Thoracic aorta (tissue), 2 donors: ENCODE data around the gene NOX3. TPM values are rescaled to one million over a fixed set of nuclear protein-coding genes. Genes with fewer than 3 reads are reported as not detected.
"Not testable (repeated sequence)": the region's sequence is repeated elsewhere in the genome, so short reads cannot be mapped to it uniquely, and the experiment has no call there.

Experiments
- ATAC-seq: fragments of 150-250 bp; one replicate; pipeline ENCODE4 v1.8.0; 2017; ENCODE audit warnings: low read depth; ENCODE audit not compliant: insufficient number of reproducible peaks, low FRiP score
- DNase-seq: peaks from one replicate; pipeline ENCODE4 v3.0.0-alpha.2; 2020; ENCODE audit warnings: low spot score
- H3K27ac ChIP-seq, 2 donors: fragments of 200-600 bp; sonication (generic); 1 replicate in 1 of 2; 2 replicates in 1 of 2; pipeline ENCODE4 v1.5.1; 2016; ENCODE audit warnings: mild to moderate bottlenecking in 2 of 2, moderate library complexity in 2 of 2
- H3K27me3 ChIP-seq: fragments of 200-600 bp; sonication (generic); replicated peaks from 2 replicates; pipeline ENCODE4 v1.6.0; 2016; ENCODE audit warnings: mild to moderate bottlenecking; ENCODE audit not compliant: insufficient read depth
- H3K36me3 ChIP-seq: fragments of 200-600 bp; sonication (generic); one replicate; pipeline ENCODE4 v1.5.1; 2016
- H3K4me1 ChIP-seq, 2 donors: fragments of 200-600 bp; sonication (generic); 1 replicate in 1 of 2; 2 replicates in 1 of 2; pipeline versions ENCODE4 v1.5.1 to v1.6.0; 2016; ENCODE audit warnings: low read depth in 2 of 2, mild to moderate bottlenecking in 1 of 2; ENCODE audit not compliant: control insufficient read depth in 1 of 2
- H3K4me3 ChIP-seq: fragments of 200-600 bp; sonication (generic); 2 replicates; pipeline ENCODE4 v1.5.1; 2016; ENCODE audit warnings: mild to moderate bottlenecking
- H3K9me3 ChIP-seq: fragments of 200-600 bp; sonication (generic); 2 replicates; pipeline ENCODE4 v1.5.1; 2016
- total RNA-seq, 2 donors: library from RNA; depleted of rRNA; stranded (reverse); fragments of >200 nt; gene quantifications; one replicate each; pipeline versions ENCODE4 v1.1.0 to v1.2.3, GENCODE V29; 2016
- TF ChIP-seq, protein P1 (sequence below): fragments of 200-600 bp; sonication (generic); IDR thresholded peaks from one replicate; pipeline ENCODE4 v1.5.1; 2019; ENCODE audit warnings: antibody characterized with exemption

NOX3 gene
- total RNA-seq, 2 donors from 2014 or later, result not detected

DNA sequence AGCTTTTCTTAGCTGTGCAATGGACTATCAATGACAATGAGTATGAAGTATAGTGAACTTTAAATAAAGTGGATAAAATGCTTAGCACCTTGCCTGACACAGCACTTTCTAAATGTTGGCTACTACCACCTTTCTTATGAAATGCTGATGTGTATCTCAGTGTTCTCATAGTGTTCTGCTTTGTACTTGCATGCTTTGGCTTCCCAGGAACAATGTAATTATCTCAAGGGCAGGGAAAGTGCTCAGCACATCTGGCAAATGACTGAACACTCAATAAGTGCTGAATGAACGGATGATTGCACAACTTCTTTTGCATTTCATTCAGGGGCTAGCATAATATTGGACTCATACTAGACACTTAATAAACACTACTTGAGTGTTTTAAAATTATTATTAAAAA lies 28.2 kb upstream of the NOX3 start:
- no peaks in the 10 kb centered on the region for H3K4me1 ChIP-seq
- H3K36me3 ChIP-seq, result no peaks in the 10 kb centered on the region
- TF ChIP-seq, protein P1, sequence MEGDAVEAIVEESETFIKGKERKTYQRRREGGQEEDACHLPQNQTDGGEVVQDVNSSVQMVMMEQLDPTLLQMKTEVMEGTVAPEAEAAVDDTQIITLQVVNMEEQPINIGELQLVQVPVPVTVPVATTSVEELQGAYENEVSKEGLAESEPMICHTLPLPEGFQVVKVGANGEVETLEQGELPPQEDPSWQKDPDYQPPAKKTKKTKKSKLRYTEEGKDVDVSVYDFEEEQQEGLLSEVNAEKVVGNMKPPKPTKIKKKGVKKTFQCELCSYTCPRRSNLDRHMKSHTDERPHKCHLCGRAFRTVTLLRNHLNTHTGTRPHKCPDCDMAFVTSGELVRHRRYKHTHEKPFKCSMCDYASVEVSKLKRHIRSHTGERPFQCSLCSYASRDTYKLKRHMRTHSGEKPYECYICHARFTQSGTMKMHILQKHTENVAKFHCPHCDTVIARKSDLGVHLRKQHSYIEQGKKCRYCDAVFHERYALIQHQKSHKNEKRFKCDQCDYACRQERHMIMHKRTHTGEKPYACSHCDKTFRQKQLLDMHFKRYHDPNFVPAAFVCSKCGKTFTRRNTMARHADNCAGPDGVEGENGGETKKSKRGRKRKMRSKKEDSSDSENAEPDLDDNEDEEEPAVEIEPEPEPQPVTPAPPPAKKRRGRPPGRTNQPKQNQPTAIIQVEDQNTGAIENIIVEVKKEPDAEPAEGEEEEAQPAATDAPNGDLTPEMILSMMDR, result no peak
- no peak for DNase-seq
- H3K27ac ChIP-seq, result no peak overlapping the region
- no peak for ATAC-seq
- no peaks in the 10 kb centered on the region for H3K27me3 ChIP-seq
- H3K9me3 ChIP-seq, result no peaks in the 10 kb centered on the region
- no peak overlapping the region for H3K4me3 ChIP-seq

GRCh38 chr6:155481215-155481614 lies 25.6 kb upstream of the NOX3 start:
- Histone ChIP-seq H3K9me3 (no peaks in the 10 kb centered on the region), H3K36me3 (no peaks in the 10 kb centered on the region), H3K4me3 (no peak overlapping the region), H3K4me1 (no peaks in the 10 kb centered on the region), H3K27me3 (no peaks in the 10 kb centered on the region), H3K27ac (no peak overlapping the region)
- no peak for ATAC-seq
- DNase-seq, result no peak
- TF ChIP-seq, protein P1, result no peak

DNA sequence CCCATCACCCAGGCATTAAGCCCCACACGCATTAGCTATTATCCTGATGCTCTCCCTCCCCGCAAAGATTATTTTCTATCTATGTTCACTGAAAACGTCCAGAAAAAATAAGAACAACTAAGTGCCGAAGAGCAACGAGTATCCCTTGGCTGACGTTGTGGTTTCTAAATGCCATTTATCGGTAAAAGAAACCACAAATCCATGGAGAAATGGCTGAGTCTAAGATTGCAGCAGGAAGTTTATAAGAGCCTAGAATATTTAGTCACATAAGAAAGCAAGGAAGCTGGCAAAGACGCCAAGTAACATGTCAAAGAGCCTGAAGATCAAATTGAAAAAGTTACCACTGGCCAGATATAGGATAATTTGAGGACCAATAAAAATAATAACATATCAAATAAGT lies 18.1 kb upstream of the NOX3 start:
- H3K27me3 ChIP-seq, result no peaks in the 10 kb centered on the region
- TF ChIP-seq, protein P1, result no peak
- no peak overlapping the region for H3K27ac ChIP-seq
- H3K4me1 ChIP-seq, result no peaks in the 10 kb centered on the region
- H3K9me3 ChIP-seq, result peaks cover 4% of the 10 kb centered on the region
- no peak overlapping the region for H3K4me3 ChIP-seq
- no peaks in the 10 kb centered on the region for H3K36me3 ChIP-seq
- ATAC-seq (no peak), DNase-seq (no peak)

DNA sequence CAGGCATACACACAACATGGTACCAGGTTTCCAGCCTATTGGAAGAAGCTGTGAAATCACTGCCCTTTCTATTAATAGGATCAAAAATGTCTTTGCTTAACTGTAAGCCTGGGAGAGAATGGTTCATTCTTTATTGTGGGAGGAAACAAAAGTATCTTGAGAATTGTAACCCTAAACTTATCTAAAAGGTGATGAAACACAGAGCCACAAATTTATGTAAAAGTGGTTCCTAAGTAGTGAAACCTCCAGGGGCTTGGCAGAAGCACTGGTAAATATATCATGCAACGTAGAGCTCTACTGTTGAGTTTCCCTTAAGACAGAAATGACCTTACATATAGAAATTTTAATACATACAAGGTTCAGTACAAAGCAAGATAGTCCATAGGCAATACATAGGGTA lies 17.2 kb upstream of the NOX3 start:
- no peak overlapping the region for H3K27ac ChIP-seq
- ATAC-seq (no peak), DNase-seq (no peak)
- no peak overlapping the region for H3K4me3 ChIP-seq
- no peaks in the 10 kb centered on the region for H3K4me1 ChIP-seq
- no peaks in the 10 kb centered on the region for H3K27me3 ChIP-seq
- H3K36me3 ChIP-seq, result no peaks in the 10 kb centered on the region
- TF ChIP-seq, protein P1, result no peak
- peaks cover 6% of the 10 kb centered on the region for H3K9me3 ChIP-seq

- ATAC-seq, H3K4me3 ChIP-seq, H3K27ac ChIP-seq, H3K4me1 ChIP-seq, H3K27me3 ChIP-seq, H3K36me3 ChIP-seq, DNase-seq, H3K9me3 ChIP-seq: not testable (repeated sequence)
These were observed 15.5 kb upstream of the NOX3 start for GRCh38 chr6:155470979-155471616.

DNA sequence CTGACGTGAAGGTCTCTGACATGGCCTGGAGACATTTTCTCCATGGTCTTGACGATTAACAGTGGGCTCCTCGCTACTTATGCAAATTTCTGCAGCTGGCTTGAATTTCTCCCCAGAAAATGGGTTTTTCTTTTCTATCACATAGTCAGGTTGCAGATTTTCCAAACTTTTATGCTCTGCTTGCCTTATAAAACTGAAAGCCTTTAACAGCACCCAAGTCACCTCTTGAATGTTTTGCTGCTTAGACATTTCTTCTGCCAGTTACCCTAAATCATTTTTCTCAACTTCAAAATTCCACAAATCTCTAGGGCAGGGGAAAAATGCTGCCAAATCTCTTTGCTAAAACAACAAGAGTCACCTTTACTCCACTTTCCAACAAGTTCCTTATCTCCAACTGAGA lies 12.9 kb upstream of the NOX3 start:
- not testable (repeated sequence) for DNase-seq, H3K27ac ChIP-seq, ATAC-seq, H3K27me3 ChIP-seq, H3K36me3 ChIP-seq, H3K9me3 ChIP-seq, H3K4me1 ChIP-seq, H3K4me3 ChIP-seq
